Endothelial cell of umbilical vein (primary cell): ENCODE data around the gene PRRX1.

Source experiments
- EZH2 ChIP-seq: IDR thresholded peaks from 2 replicates; pipeline ENCODE4 v1.6.1; 2012; ENCODE audit warnings: borderline replicate concordance, low read depth, mild to moderate bottlenecking, moderate library complexity, low read length, inconsistent platforms; ENCODE audit not compliant: severe bottlenecking
- GATA2 ChIP-seq: IDR thresholded peaks from 2 replicates; pipeline ENCODE4 v1.7.0; 2011; ENCODE audit warnings: low read depth, mild to moderate bottlenecking, moderate library complexity, mixed read lengths, low read length; ENCODE audit not compliant: insufficient read length, insufficient read depth
- JUN ChIP-seq: IDR thresholded peaks from 2 replicates; pipeline ENCODE4 v1.6.1; 2011; ENCODE audit warnings: borderline replicate concordance, low read depth; ENCODE audit not compliant: insufficient read length, insufficient read depth
- POLR2A ChIP-seq: IDR thresholded peaks from 2 replicates; pipeline ENCODE4 v1.6.1; 2012; ENCODE audit warnings: low read depth, mild to moderate bottlenecking, control low read depth, low read length
- POLR2AphosphoS5 ChIP-seq: IDR thresholded peaks from 2 replicates; pipeline ENCODE4 v1.6.1; 2012; ENCODE audit warnings: low read depth, mild to moderate bottlenecking, control low read depth, low read length, moderate library complexity; ENCODE audit not compliant: insufficient read depth
- TF ChIP-seq, protein P1 (sequence below), 2 donors: IDR thresholded peaks; 1 replicate in 1 of 2; 2 replicates in 1 of 2; pipeline ENCODE4 v1.5.1; 2011; ENCODE audit warnings: low read length in 2 of 2, mild to moderate bottlenecking in 2 of 2, moderate library complexity in 2 of 2, control low read depth in 1 of 2, inconsistent platforms in 1 of 2, low read depth in 1 of 2; ENCODE audit not compliant: insufficient read depth in 1 of 2; ENCODE audit errors: extremely low read depth in 1 of 2
- TF ChIP-seq, protein P2 (sequence below): IDR thresholded peaks from 2 replicates; pipeline ENCODE4 v1.6.1; 2011; ENCODE audit not compliant: insufficient read depth, insufficient read length

DNA sequence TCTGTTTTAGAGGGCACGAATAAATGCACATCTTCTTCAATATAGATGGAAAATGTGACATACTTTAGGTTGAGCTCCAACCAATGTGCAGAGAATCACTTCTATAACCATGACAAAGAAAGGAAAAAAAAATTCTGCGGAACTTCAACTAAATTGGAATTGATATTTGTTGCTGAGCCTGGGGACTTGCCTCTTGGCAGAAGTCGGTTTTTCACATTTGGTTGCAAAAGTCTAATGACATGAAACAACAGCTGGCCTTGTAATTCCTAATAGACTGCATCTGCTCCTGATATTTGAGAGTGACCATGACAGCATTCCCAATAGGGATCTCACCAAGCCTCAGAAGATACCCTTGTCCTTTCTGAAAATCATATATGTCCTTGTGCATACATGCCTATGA is 112.8 kb downstream of the PRRX1 start:
- TF ChIP-seq GATA2, result no peak
- TF ChIP-seq, protein P1, sequence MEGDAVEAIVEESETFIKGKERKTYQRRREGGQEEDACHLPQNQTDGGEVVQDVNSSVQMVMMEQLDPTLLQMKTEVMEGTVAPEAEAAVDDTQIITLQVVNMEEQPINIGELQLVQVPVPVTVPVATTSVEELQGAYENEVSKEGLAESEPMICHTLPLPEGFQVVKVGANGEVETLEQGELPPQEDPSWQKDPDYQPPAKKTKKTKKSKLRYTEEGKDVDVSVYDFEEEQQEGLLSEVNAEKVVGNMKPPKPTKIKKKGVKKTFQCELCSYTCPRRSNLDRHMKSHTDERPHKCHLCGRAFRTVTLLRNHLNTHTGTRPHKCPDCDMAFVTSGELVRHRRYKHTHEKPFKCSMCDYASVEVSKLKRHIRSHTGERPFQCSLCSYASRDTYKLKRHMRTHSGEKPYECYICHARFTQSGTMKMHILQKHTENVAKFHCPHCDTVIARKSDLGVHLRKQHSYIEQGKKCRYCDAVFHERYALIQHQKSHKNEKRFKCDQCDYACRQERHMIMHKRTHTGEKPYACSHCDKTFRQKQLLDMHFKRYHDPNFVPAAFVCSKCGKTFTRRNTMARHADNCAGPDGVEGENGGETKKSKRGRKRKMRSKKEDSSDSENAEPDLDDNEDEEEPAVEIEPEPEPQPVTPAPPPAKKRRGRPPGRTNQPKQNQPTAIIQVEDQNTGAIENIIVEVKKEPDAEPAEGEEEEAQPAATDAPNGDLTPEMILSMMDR (IDR thresholded peaks at IDR 0.05; ENCODE audit: extremely low read depth in 1 of 2, insufficient read depth in 1 of 2, low read depth in 1 of 2, low read length in 2 of 2), result no peak
- TF ChIP-seq POLR2A, result no peak
- TF ChIP-seq, protein P2, sequence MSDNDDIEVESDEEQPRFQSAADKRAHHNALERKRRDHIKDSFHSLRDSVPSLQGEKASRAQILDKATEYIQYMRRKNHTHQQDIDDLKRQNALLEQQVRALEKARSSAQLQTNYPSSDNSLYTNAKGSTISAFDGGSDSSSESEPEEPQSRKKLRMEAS, result no peak
- TF ChIP-seq EZH2, result no peak
- TF ChIP-seq POLR2AphosphoS5, result no peak
- TF ChIP-seq JUN, result no peak
